Anterior cingulate cortex (tissue), 58 donors: ENCODE measurements around the gene SEPTIN10.

Experiments used
- DNase-seq, 58 donors: peaks; one replicate each; lab custom pipeline; 2025; lab: John Stamatoyannopoulos, UW

Gene SEPTIN10

GRCh38 chr2:109527846-109528705 is 85.7 kb downstream of the SEPTIN10 start:
- DNase-seq: no peak

- DNase-seq: no peak
Measured at GRCh38 chr2:109527079-109527478, 86.7 kb downstream of the SEPTIN10 start.

DNA sequence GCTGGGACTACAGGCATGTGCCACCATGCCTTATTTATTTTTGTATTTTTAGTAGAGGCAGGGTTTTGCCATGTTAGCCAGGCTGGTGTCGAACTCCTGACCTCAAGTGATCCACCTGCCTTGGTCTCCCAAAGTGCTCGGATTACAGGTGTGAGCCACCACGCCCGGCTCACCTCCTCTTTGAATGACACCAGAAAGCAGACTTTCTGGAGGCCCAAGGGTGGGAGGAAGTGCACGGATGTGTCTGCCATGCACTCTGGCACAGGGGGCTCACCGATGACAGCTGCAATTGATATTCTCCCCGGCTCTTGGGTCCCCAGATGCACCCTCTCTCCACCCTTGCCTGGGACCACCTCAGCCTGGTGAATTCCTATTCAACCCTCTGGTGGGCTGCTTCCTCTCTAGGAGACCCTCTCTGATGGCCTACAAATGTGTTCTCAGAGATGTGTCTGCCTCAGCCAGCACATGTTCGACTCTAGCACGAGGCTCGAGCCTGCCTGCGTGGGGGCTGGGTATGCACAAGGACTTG is 87.3 kb downstream of the SEPTIN10 start:
- no peak for DNase-seq

DNA sequence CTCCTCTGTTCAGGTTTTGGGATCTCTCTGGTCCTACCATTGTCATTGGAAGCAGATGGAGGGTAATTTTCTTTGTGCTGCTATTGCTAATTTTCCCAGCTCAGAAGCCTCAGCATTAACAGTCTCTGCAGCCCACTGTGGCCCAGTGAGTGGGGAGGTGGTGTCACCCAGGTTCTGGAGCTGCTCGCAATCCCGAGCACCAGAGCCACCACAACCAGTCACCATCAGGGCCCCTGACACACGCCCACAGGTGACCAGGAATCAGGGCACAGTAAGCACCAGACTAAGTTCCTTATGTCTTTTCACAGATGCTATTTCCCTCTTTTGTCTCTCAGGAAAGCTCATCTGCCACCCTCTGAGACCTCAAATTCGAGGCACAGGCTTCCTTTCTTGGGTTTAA is 87.9 kb downstream of the SEPTIN10 start:
- no peak for DNase-seq

- DNase-seq: no peak
Measured at GRCh38 chr2:109523536-109524361, 90.0 kb downstream of the SEPTIN10 start.

GRCh38 chr2:109523121-109523520 is 90.6 kb downstream of the SEPTIN10 start:
- no peak for DNase-seq

GRCh38 chr2:109522063-109522374 is 91.7 kb downstream of the SEPTIN10 start:
- no peak for DNase-seq

DNA sequence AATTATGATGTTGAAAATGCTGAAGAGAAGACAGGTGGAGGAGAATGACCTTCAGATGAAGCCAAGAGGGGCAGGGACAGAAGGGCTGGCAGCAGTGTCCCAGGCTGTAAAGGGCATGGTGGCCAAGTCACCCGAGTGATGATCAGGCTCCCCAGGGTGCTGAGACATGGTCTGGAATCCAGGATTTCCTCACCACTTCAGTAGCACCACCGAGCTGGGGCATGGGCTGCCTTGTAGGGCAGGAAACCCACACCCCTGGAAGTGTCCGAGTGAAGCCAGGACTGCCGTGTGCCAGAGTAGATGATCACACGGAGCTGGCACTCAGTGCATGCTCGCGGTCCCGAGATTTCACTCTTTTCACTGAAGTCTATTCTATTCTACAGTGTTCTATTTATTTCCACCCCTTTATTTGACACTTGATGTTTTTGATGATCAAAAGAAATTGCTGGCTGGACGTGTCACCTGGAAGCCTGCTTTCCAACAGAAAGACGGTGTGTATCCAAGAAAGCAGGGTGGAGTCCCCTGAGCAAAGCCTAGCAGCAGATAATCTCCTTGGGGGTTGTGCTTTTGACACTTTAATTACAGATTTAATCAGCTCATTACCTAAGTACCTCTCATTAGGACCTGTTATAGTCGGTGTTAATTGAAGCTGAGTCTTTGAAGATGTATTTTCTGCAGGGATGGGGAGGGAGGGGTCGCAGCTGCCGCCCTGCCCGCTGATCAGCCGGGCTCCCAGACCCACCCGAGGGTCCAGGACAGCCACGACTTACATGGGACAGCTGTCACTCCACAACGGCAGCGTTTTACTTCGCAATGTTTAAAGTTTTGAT is 92.3 kb downstream of the SEPTIN10 start:
- no peak for DNase-seq

DNA sequence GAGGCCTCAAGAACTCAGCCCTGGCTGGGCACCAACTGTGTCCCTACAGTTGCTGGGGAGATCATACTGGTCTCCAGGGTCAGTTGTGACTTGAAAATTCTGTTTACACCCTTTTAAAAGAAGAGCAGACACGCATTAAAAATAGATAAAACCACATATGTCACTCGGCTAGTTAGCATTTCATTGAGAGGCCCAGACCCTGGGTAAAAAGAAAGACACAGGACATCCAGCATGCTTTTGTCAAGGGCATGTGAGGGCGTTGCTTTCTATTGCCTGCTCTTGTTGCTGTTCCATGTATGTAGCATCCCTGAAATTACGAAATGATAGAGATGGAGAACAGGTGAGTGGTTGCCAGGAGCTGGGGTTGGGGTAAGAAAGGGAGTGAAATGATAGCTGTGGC is 94.3 kb downstream of the SEPTIN10 start:
- no peak for DNase-seq

GRCh38 chr2:109517118-109517889 is 96.5 kb downstream of the SEPTIN10 start:
- DNase-seq: no peak

DNA sequence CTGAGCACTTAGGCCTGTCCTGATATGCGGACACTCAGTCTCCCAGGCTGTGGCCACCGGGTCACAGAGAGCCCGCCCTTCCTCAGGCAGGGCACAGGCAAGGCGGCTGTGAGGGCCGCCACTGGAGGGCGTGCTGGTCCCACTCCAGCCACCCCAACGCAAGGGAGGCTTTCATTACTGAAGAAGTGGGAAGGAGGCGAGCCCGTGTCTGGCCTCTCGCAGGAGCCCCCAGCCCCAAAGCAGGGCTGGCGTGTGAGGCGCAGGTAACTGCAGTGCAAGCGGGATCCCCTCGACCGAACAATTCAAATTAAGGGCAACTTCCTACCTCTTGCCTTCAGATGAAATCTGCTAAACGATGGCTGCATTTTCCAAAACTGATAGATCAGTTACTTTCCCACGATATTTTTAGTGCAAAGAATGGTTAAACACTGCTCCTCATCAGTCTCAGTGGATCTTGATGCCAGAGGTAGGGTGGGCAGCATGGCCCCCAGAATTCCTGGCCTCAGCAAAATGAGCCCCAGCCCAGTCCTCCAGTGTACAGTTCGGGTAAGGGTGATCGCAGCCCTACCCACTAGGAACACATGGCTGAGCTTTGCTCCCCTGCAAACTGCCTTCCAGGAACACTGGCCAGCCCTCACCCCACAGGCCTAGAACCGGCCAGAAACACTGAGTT is 97.2 kb downstream of the SEPTIN10 start:
- no peak for DNase-seq

DNA sequence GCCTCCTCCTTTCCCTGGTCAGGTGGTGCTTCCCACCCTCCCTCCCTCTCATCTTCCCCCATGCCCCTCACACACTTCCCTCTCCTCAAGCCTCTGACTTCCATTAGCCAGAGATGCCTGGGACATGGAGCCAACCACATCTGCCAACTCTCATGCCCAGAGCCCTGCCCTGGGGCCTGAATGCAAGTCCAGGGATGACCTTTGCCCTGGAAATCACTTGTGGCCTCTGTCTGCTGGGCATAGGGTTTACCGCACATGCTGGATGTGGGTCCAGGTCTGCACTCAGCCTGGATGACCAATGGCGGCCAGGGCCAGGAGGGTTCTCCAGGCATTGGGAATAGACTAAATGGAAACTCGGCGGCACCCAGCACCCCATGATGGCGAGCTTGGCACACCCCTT is 98.9 kb downstream of the SEPTIN10 start:
- DNase-seq: no peak

DNA sequence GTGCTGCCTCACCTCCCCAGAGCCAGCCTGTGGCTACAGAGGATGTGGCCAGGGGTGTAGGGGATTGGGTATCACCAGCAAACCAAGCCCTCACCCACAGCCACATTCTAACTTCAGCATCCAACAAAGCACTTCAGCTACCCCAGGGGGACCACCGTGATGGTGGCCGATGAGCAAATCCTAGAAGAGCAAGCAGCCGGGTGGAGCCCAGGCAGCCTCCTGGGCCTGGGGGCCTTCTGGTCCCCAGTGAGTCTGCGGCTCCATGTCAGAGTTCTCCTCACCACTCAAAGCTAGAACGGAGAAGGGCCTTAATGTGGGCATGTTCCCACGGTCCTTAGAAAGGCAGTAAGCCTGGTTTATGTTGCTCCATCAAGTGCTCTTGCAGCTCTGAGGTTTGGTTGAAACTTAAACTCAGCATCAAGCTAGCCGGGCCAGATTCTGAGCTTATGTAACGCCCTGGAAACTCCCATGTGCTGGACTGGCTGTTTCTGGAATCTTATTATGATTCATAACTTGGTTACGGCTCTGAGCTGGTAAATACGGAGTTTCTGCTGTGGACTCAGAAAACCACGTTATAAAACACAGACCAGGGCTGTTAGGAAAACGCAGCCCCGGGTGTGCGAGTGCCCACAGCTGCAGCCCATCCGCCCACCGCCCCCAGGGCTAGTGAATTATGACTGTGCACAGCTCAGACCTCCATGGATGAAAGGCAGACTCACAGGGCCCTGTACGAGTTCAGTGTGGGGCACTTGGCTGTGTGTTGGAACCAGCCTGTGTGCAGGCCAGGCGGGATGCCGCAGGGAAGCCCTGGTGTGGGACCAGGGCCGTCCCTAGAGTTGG is 99.8 kb downstream of the SEPTIN10 start:
- DNase-seq: peak in 17 of 58 donors; percentile 4 to 51 (median 30)

DNA sequence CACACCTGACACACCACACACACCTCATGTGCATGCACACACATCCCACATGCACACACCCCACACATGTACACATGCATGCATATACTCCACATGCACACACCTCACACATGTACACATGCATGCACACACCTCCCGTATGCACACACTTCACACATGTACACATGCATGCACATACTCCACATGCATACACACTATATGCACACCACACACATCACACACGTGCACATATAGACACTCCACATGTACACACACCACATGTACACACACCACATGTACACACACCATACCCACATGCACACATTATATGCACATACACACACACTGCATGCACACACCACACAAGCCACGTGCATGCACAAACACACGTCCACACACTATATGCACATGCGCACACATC is 100.5 kb downstream of the SEPTIN10 start:
- no peak for DNase-seq

DNA sequence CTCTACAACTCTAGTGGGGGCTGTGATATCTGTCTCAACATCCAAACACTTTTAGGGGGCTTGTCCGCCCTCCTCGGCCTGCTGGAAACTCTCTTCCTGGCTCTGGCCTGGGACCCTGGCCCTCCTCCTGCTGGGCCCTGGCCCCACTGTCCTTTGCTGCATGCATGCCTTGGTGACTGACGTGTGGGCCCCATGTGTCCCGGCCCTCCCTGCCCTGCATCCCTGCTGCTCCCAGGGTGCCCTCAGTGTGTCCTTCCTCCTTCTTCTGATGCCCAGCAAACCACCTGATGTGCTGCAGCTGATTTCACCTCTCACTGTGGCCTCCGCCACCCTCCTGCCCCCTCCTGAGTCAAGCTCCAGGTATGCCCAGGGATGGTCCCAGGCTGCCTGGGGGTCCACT is 101.7 kb downstream of the SEPTIN10 start:
- DNase-seq: no peak

DNA sequence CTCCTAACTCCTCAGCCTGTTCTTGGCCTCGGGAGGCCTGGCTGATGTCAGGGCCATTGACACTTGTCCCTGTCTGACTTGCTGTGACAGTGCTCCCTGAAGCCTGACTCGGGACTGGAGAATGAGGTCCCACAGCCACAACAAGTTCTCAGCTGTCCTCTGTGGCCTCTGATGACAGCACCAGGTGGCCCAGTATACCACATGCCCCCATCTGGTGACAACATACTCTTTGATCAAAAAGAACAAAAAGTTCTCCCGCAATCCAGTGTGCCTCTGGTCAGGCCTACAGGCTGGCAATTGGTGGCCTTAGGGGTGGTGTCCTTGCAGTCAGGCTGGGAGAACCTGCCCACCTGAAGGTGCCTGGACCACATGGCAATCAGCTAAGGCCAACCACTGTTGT is 102.6 kb downstream of the SEPTIN10 start:
- DNase-seq: no peak

DNA sequence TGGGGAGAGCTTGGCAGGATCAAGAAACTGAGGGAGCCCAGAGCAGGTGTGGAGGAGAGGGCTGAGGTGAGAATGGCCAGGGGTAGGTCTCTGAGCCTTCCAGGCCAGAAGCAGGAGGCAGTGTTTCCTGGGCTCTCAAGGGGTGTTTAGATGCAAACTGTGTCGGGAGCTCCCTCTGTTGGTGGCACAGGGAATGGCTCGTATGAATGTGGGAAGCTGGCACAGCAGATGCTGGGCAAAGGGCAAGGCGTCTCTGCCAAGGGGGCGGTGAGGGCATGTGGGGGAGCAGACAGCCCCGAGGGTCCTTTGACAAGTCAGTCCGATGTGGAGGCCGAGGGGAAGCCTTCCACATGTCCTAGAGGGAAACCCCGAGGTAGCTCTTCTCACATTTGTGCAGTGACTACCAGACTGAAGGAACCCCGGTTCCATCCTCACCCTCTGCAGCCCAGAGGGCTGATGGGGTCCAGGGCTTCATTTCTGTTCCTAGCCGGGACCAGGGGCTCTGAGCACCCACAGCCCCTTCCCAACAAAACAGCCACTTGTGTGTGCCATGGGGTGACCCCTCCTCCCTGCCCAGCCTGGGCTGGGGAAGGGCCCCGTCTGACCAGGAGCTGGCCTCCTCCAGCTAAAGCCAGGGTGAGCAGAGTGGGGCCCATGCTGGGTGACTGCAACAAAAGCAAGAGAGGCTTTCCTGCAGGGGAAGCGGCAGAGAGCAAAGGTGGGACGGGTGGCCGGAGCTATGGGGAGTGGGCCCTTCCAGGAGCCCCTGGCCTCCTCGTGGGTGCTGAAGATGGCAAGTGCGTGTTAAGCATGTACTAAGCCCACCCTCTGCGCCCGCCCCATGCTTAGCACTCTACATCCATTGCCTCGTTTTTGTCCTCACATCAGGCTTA is 103.4 kb downstream of the SEPTIN10 start:
- DNase-seq: peak in 56 of 58 donors; percentile 8 to 82 (median 48)
